ENCODE results near the gene TREML2.

TREML2 gene

GRCh38 chr6:41175084-41175483 lies 25.9 kb downstream of the TREML2 start:
- no peak for DNase-seq

GRCh38 chr6:41174610-41175009 lies 26.3 kb downstream of the TREML2 start:
- DNase-seq: no peak

GRCh38 chr6:41171908-41172307 lies 29.0 kb downstream of the TREML2 start:
- no peak for DNase-seq

- no peak for DNase-seq
Measured at GRCh38 chr6:41170547-41171160, 30.3 kb downstream of the TREML2 start.

GRCh38 chr6:41167173-41167963 lies 33.6 kb downstream of the TREML2 start:
- no peak for DNase-seq

- no peak for DNase-seq
Measured at GRCh38 chr6:41164551-41165120, 36.3 kb downstream of the TREML2 start.

GRCh38 chr6:41163419-41163717 lies 37.6 kb downstream of the TREML2 start:
- DNase-seq: no peak

GRCh38 chr6:41162687-41163418 lies 38.1 kb downstream of the TREML2 start, which contains the start of gene TREM2:
TREM2 (minus strand) TSS chr6:41163116; CDS start chr6:41163082, 34 bp downstream.
- no peak for DNase-seq

- no peak for DNase-seq
Measured at GRCh38 chr6:41161851-41162552, 38.9 kb downstream of the TREML2 start.

GRCh38 chr6:41161380-41161779 lies 39.6 kb downstream of the TREML2 start:
- DNase-seq: no peak

GRCh38 chr6:41160933-41161332 lies 40.0 kb downstream of the TREML2 start:
- DNase-seq: no peak

GRCh38 chr6:41159415-41160082 lies 41.4 kb downstream of the TREML2 start:
- peak; percentile 90 for DNase-seq

- no peak for DNase-seq
Measured at GRCh38 chr6:41157323-41157722, 43.6 kb downstream of the TREML2 start.

- DNase-seq: no peak
Measured at GRCh38 chr6:41156771-41157170, 44.2 kb downstream of the TREML2 start.

GRCh38 chr6:41156001-41156400 lies 44.9 kb downstream of the TREML2 start:
- DNase-seq: no peak

- no peak for DNase-seq
Measured at GRCh38 chr6:41155132-41155805, 45.7 kb downstream of the TREML2 start.

GRCh38 chr6:41153992-41154625 lies 46.8 kb downstream of the TREML2 start, which contains the start of gene TREML1:
TREML1 (minus strand) TSS chr6:41154347; CDS start chr6:41154288, 59 bp downstream.
- no peak for DNase-seq

- no peak for DNase-seq
Measured at GRCh38 chr6:41153451-41153850, 47.5 kb downstream of the TREML2 start.

GRCh38 chr6:41150671-41151070 lies 50.3 kb downstream of the TREML2 start:
- DNase-seq: no peak

- DNase-seq: no peak
Measured at GRCh38 chr6:41147917-41148316, 53.0 kb downstream of the TREML2 start.
